Renal pelvis (tissue), 12 donors: Measurements from ENCODE around the gene CILP. TPM values are rescaled to one million over a fixed set of nuclear protein-coding genes. Genes with fewer than 3 reads are reported as not detected.
A peak's percentile ranks its signal among the peaks of the same experiment; 100 is the strongest.
"Not testable (repeated sequence)": the region's sequence is repeated elsewhere in the genome, so short reads cannot be mapped to it uniquely, and the experiment has no call there.

Experiments used
- DNase-seq: peaks from one replicate; pipeline ENCODE4 v3.0.0-alpha.2; 2013
- long read RNA-seq, 16 experiments: transcript quantifications; one replicate each; lab custom pipeline, GENCODE V29; 2026
- polyA plus RNA-seq, 3 donors: library from polyadenylated mRNA; unstranded; fragments of 120-200 nt; gene quantifications; one replicate each; pipeline ENCODE4 v1.2.1, GENCODE V29; 2013; ENCODE audit not compliant: insufficient read length in 3 of 3

CILP gene, protein sequence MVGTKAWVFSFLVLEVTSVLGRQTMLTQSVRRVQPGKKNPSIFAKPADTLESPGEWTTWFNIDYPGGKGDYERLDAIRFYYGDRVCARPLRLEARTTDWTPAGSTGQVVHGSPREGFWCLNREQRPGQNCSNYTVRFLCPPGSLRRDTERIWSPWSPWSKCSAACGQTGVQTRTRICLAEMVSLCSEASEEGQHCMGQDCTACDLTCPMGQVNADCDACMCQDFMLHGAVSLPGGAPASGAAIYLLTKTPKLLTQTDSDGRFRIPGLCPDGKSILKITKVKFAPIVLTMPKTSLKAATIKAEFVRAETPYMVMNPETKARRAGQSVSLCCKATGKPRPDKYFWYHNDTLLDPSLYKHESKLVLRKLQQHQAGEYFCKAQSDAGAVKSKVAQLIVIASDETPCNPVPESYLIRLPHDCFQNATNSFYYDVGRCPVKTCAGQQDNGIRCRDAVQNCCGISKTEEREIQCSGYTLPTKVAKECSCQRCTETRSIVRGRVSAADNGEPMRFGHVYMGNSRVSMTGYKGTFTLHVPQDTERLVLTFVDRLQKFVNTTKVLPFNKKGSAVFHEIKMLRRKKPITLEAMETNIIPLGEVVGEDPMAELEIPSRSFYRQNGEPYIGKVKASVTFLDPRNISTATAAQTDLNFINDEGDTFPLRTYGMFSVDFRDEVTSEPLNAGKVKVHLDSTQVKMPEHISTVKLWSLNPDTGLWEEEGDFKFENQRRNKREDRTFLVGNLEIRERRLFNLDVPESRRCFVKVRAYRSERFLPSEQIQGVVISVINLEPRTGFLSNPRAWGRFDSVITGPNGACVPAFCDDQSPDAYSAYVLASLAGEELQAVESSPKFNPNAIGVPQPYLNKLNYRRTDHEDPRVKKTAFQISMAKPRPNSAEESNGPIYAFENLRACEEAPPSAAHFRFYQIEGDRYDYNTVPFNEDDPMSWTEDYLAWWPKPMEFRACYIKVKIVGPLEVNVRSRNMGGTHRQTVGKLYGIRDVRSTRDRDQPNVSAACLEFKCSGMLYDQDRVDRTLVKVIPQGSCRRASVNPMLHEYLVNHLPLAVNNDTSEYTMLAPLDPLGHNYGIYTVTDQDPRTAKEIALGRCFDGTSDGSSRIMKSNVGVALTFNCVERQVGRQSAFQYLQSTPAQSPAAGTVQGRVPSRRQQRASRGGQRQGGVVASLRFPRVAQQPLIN
- polyA plus RNA-seq, result 1 to 10 TPM; 3.2 to 4.4 (median 3.4) TPM
- long read RNA-seq, donor 1, result 0 reads
- long read RNA-seq, donor 2, full-length matches to known transcripts, result 3 of 3 reads
- long read RNA-seq, donor 2, partial matches to known transcripts, result 0 of 3 reads
- long read RNA-seq, donor 2, other reads (novel, unspliced or antisense), result 0 of 3 reads
- long read RNA-seq, donor 3, result 0 reads
- long read RNA-seq, donor 4, full-length matches to known transcripts, result 1 of 1 reads
- long read RNA-seq, donor 4, partial matches to known transcripts, result 0 of 1 reads
- long read RNA-seq, donor 4, other reads (novel, unspliced or antisense), result 0 of 1 reads
- long read RNA-seq, donor 5, result 0 reads
- long read RNA-seq, donor 6, full-length matches to known transcripts, result 2 of 2 reads
- long read RNA-seq, donor 6, partial matches to known transcripts, result 0 of 2 reads
- long read RNA-seq, donor 6, other reads (novel, unspliced or antisense), result 0 of 2 reads
- long read RNA-seq, donor 7, result 0 reads
- long read RNA-seq, donor 8, result 0 reads
- long read RNA-seq, donor 9, result 0 reads
- long read RNA-seq, donor 10, full-length matches to known transcripts, result 2 of 2 reads
- long read RNA-seq, donor 10, partial matches to known transcripts, result 0 of 2 reads
- long read RNA-seq, donor 10, other reads (novel, unspliced or antisense), result 0 of 2 reads
- long read RNA-seq, donor 11, result 0 reads
- long read RNA-seq, donor 12, result 0 reads
- long read RNA-seq, donor 13, result 0 reads
- long read RNA-seq, donor 14, result 0 reads
- long read RNA-seq, donor 15, result 0 reads
- long read RNA-seq, donor 16, result 0 reads

DNA sequence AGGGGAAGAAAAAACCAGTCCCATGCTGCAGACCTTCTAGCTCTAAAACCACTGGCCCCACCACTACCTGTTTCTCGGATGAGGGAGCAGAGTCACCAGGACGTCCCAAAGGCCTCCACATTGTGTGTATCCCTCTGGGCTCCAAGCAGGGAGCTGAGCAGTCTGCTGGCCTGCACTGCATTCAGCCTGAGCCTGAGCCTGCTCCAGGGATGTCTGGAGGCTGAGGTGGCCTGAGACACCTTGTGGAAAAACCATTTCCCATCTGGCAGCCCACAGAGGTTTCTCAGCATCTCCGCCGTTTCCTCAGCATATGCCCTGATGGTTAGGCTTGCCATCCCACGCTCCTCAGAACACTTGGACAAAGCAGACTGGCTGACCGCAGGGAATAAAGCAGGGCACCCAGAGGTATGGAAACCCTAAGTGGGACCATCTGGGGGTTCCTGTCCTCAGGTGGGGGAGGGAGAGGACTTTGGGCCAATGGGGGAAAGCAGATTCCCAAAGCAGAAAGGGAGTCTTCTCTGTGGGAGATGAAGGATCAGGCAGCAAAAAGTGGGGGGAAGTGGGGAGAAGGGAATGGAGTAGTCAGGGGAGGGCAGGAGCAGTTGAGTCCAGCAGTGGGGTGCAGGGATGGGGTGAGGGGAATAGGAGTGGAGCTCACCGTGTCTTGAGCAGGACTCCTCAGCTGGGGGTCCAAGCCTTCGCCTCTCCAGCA, at the start of gene CILP:
CILP (minus strand) TSS at position 704 of the 712 bp plus-strand sequence. CDS start 1,718 bp downstream, outside the sequence.
- DNase-seq, result no peak

DNA sequence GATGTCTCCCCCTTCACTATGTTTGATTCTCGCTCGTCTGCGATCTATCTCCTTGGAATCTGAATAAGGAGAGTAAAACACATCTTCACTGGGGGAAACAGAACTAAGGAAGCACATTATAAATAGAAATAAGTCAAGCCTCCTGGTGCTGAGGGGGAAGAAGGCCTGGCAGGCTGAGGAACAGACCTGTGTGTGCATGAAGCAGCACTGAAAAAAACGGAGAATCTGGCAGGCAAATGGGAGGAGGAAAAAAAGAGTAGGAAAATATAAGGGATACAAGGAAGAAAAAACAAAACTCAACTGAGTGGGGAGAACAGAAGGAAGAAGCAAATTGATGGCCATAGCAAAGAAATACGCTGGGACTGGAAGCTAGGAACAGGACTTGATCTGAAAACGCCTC, 49.7 kb upstream of the CILP start:
- no peak for DNase-seq

DNA sequence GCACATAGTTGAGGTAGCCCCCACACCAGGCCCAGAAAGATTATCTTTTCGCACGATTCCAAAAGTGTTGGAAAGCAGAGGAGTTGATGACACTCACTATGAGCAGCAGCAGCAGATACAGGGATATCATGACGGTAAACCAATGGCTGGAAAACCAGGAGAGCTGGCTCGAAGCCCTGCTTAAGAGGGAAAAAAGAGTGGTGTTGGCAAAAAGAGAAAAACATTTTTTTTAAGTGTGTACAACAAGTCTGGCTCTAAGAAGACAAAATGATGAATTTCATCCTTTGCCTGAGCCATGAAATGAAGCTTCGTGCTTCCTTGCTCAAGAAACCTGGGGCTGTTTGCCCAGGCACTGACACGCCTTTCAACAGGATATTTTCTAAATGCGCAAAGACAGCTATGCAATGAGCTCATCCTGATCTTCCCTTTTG, 48.1 kb upstream of the CILP start:
- no peak for DNase-seq

DNA sequence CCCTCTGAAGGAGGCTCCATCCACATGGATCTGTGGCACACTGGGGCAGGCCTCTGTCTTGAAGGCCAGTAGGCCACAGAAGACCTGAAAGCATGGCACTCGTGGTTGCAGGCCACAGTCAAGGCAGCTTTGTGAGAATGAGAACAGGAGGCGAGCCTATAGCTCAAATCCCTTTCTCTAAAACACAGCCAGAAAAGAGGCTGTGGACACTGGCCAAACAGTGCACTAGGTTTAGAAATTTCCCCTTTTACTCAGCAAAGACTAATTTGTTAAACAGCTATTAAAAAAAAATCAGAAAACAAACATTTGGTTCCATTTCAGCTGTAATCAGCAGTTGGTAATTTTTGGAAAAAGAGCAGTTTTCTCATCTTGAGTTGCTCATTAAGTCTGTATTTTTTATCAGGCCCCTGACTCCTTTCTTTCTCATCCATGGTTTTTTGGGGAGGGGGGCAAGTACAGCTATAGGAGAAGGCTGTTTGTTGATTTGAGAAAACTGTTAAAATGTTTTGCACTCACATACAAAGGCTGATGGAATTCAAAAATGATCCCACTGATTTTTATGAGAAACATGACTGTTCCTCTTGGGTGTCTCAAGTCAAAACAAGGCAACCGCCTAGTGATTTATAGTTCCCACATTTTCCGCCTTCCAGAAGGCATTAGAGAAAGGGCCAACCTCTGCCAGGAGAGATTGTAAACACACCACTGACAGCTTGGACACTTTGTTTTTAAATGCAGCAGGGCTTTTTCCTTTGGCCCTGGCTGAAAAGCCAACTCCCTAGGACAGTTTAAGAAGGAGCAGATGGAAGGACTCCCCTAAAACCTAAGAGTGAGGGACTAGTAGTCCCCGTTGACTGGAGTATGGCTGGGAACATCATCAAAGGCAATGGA, 47.3 kb upstream of the CILP start:
- no peak for DNase-seq

DNA sequence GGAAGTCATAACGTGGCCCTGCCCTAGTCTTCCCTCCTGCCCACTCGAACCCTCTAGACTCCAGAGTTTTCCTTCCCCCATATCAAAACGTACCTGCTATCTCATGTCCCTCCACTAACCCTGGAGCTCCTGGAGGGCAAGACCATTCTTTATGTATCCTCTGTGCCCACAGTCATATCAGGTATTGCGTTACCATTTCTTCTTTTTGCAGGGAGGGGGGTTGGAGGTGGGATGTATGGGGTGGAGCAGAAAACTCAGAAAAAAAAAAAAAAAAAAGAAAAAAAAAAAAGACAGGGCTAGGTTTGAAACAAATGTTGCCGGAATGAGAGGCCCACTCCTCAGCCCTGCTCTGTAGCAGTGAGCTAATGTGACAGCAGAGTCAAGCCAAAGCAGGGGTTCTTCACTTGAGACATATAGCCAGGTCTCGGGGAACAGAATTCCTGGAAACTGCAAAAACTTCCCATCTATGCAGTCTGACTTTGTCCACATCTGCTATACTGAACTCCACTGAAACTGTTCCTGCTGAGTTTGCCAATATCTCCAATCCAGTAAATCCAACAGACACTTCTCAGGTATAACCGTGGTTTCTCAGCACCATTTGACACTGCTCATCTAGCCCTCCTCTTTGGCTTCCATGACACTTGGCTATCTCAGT, 44.3 kb upstream of the CILP start:
- no peak for DNase-seq

DNA sequence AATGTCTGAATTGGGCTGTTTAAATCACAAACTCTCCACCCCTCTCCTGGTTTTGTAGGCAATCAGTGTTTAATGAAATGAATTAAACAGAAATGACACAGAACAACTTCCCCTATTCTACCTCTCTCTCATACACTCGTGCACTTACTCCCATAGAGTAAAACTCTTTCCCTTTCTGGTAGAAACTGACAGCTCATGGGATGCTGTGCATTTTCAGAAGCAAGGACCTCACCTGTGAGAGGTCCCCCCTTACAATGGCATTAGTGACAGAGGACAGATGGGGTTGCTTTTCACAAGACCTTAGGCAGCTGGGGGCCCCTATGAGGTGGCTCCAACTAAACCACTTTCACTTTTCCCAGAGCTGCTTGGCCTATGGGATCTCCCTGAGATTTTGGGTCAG, 43.5 kb upstream of the CILP start:
- DNase-seq, result no peak

DNA sequence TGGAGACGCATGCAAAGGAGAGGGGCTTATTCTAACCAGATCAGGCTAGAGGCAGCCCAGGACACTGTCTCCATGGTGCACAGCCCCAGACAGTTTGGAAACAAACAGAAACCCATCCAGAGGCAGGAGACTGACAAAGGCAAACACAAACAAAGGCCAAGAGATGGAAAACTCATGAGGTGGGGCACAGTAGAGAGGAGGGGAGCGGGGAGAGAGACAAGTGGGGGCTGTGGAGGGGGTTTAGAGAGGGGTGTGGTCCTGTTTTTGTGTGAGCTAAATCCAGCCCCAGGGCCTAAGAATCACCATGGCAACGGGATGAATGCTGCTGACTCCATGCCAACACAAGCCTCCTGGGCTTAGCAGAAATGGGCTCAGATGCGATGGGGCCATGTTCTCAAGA, 43.1 kb upstream of the CILP start:
- DNase-seq, result no peak

DNA sequence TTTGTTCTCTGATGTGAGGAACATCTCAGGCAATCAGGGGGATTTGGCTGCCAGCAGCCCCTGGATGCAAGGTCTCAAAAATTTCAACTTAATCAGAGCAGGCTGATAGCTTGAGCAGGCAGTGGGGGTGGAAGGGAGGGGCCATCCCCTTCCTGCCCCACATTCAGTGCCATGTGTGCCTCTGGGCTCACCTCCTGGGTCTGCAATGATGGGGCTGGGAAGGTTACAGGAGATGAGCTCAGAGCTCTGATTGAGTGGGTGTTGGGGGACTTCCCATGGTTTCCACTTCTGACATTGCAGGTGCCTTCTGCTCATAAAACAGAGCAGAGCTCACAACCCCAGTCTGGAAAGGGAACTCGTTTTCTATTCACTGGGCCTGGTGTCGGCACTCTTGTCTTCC, 38.4 kb upstream of the CILP start:
- DNase-seq, result no peak

DNA sequence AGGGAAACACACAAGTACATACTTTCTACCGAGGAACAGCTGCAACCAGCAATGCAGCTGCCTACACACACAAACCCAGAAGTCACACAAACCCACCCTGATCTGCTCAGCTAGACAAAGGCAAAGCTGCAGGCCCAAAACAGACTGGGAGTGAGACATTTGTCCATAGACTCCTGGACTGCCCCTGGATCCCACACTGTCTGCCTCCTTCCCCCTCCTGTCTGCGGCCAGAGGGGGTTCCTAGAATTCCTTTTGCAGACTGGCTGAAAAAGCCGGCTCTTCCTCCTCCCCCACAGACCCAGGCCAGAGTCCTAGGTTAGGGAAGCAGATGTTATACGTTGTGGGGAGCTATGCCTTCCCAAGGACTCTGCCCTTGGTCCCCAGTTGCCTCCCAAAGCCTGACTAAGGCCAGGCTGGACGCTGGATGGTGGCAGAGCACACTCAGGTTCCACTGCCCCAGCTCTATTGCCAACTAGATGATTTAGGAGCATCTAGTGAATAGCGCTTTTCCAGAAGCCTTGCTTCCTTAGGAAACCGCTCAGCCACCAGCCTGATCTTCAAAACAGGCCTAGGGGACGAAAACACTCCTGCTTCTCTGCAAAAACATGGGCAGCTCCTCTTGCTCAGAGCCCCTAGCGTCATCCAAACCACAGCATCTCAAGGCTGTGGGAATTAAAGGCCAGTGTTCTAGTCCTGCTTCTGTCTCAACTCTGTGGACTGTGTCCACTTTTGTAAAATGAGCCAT, 37.4 kb upstream of the CILP start:
- DNase-seq, result peak; percentile 39

DNA sequence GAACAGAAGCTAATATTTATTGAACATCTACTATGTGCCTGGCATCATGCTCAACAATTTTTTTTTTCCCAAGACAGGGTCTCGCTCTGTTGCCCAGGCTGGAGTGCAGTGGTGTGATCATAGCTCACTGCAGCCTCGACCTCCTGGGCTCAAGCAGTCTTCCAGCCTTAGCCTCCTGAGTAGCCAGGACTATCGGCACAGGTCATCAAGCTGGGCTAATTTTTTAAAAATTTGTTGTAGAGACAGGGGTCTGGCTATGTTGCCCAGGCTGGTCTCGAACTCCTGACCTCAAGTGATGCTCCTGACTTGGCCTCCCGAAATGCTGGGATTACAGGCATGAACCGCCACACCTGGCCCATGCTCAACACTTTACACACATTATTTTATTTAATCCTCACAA, 35.7 kb upstream of the CILP start:
- no peak for DNase-seq

DNA sequence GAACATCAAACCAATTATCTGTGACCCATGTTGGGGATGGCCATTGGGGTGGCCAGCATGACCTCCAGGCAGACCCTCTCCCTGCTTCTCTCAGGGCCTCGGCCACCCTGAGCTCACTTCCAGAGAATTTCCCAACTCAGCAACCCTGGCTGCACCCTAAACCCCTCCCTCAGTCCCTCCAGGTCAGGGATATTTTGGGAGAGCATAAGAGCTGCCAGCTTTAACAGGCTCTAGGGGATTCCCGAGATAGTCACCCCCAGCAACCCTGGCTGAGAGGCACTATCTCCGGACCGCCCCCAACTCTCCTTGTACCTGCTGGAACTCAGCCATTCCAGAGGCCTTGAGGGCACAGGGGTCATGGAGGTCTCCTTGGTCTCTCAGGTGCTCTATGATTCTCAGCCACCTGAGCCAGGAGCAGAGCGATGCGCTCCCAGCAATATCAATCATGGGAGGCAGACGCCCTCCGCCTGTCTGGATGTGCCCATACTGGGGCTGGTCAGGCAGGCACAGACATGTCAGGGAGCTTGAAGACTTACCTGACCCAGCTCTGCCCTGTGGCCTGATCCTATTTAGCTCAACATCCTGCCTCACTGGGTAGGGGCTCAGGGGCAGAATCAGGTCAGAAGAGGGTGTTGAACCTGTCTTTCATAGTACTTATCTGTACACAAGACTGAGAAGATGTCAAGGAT, 34.9 kb upstream of the CILP start:
- no peak for DNase-seq

DNA sequence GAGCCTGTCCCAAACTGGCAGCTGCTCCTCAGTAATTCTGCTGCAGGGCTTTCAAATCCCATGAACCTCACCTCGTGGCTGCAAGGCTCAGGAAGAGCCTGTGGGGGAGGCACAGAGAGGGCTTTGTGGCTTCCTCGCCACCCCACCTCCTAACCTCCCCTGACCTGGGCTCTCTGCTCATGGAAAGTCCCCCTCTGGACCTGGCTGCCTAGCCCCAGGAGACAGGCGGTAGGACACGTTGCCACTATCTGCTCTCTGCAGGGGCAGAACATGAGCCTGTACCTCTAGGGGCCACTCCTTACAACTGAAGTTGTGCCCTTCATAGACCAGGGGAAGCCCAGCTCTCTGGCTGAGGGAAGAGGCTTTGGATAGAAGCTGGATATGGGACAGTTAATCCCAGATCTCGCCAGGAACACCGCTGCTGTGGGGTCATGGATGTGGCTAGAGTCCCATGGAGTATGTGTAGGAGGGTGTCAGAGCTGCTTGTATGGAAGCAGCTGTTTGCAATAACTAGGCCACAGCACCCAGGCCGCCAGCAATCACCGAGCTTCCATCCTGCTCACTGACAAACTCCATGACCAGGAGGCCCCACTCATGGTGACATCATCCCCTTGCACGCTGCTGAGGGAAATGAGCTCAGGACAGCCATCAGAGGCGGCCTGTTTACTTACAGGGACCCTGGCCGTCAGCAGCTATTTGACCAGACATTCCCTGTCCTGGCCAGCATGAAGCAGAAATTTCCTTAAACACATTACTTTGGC, 34.0 kb upstream of the CILP start:
- DNase-seq, result peak; percentile 77

DNA sequence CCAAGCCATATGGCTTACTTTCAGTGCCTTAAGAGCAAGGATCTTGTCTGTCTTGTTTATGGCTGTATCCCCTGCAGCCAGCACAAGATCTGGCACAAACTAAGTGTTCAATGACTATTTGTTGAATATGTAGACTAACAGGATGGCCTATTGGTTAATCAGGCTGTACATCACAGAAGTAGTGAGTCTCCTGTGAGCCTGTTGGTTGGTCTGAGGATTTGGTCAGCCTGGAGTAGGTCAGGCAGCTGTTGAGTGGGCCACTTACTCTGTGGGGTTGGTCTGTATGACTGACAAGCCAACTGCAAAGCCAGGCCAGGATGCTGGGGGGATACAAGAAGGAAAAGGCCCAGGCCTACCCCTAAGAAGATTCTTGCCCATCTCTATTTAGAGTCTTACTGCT, 33.4 kb upstream of the CILP start:
- DNase-seq, result no peak

DNA sequence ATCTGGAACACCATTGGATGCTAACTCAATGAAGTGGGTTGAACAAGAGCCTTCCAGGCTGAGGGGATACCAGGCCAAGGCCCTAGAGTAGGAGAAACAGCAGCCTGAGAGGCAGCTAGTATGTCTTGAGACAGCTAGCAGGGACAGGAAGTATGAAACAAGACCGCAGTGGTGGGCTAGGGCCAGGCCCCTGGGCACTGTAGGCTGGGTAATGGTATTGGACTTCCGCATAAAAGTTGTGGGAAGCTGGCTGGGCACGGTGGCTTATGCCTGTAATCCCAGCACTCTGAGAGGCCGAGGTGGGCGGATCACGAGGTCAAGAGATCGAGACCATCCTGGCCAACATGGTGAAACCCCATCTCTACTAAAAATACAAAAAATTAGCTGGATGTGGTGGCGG, 25.2 kb upstream of the CILP start:
- not testable (repeated sequence) for DNase-seq

DNA sequence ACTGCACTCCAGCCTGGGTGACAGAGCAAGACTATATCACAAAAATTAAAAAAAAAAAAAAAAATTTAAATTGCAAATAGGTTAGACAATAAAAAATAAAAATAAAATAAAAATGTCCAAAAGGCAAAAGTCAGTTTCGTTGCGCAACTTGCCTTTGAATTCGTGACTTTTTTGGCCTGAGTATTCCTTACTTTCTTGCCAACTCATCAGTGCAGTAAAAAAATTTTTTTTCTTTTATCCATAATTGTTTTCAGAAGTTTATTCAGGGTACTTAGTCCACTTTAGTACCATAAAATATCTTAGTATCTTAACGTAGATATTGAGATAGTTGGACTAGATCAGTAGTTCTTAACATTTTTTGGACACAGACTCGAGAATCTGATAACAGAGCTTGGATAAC, 22.4 kb upstream of the CILP start:
- DNase-seq, result no peak

DNA sequence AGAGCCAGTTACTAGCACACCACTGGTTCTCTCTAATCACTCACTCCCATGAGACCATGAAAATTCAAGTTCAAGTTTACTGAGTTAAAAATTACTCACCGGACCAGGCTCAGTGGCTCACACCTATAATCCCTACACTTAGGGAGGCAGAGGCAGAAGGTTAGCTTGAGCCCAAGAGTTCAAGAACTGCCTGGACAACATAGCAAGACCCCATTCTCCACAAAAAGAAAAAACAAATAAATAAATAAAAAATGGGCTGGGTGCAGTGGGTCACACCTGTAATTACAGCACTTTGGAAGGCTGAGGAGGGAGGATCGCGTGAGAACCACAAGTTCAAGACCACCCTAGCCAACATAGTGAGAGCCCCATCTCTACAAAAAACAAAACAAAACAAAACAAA, 21.2 kb upstream of the CILP start:
- DNase-seq, result no peak
